ENCODE measurements around the gene CSRP3. TPM values are rescaled to one million over a fixed set of nuclear protein-coding genes. Genes with fewer than 3 reads are reported as not detected.

The CSRP3 gene
- total RNA-seq, 4 donors from 2014 or later = 0.19 TPM; not detected in 3

DNA sequence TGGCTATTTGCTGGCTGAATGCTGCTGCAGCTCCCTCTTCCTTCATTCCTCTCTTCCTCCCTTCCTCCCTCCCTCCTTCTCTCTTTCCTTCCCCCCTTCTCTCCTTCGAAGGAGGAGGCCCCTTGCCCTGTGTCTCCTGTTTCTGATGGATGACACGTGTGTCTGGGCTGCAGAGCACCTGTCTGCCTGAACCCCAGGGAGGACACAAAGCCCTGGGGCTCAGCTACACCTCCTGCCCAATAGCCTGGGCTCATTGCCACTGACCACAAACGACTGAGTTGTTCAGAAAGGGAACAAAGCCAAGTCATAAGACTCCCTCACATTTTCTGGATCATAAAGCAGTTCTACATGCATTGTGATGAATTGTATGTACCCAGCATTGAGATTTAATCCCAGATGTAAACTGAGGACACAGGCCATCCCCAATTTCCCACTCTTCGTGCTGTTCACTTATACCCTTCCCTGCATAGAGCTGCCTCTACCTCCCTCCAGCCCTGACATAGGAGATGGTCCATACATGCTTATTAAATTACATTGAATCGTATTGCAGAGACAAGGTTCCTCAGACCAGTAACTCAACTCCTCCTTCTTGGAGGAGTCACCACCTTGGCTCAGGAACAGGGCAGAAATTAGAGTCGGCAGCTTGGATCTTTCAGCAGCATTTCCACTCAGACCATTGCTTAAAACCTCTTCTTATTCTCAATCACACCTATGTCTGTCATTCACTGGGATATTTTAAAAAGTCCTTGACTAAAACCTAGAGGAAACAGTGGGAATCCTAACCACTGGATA, 1.2 kb downstream of the CSRP3 start:
- no peaks in the 10 kb centered on the region for H3K27me3 ChIP-seq
- H3K27ac ChIP-seq = no peak overlapping the region
- no peak for ATAC-seq
- H3K36me3 ChIP-seq = no peaks in the 10 kb centered on the region
- no peaks in the 10 kb centered on the region for H3K9me3 ChIP-seq
- 24 to 31% methylated on average over 3 to 6 of the region's 6 CpGs for WGBS, 2 donors (ENCODE audit: low coverage in 1 of 2)
- no peak overlapping the region for H3K4me3 ChIP-seq
- TF ChIP-seq CTCF (IDR thresholded peaks at IDR 0.05) (no peak), POLR2AphosphoS5 (IDR thresholded peaks at IDR 0.05) (no peak), POLR2A (IDR thresholded peaks at IDR 0.05) (no peak), EP300 (IDR thresholded peaks at IDR 0.05) (no peak)
- no peaks in the 10 kb centered on the region for H3K4me1 ChIP-seq

DNA sequence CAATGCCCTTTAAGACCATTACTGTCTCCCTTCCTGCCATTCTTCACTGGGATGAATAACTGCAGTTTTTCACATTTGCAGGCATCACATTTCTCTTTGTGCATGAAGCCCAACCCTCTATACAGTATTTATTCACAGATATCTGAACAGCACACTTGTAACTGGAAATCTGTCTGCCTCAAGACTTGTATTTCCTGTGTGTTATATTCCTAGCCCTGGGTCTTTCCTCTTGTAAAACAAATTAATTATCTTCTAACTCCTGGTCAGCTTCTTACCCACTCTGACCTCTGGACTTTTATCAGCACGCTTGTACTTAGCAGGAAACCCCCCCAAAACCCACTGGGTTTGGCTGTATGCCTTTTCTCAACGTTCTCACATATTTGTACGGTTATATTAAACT, 2.0 kb downstream of the CSRP3 start:
- Histone ChIP-seq H3K4me1 (no peaks in the 10 kb centered on the region), H3K4me3 (no peak overlapping the region), H3K9me3 (no peaks in the 10 kb centered on the region), H3K27me3 (no peaks in the 10 kb centered on the region), H3K36me3 (no peaks in the 10 kb centered on the region), H3K27ac (no peak overlapping the region)
- no peak for TF ChIP-seq EP300 (IDR thresholded peaks at IDR 0.05)
- TF ChIP-seq POLR2A (IDR thresholded peaks at IDR 0.05) = no peak
- TF ChIP-seq CTCF (IDR thresholded peaks at IDR 0.05) = no peak
- no peak for TF ChIP-seq POLR2AphosphoS5 (IDR thresholded peaks at IDR 0.05)
- WGBS, 2 donors (ENCODE audit: low coverage in 1 of 2) = 7% methylated on average over 3 of the region's 3 CpGs
- ATAC-seq = no peak

DNA sequence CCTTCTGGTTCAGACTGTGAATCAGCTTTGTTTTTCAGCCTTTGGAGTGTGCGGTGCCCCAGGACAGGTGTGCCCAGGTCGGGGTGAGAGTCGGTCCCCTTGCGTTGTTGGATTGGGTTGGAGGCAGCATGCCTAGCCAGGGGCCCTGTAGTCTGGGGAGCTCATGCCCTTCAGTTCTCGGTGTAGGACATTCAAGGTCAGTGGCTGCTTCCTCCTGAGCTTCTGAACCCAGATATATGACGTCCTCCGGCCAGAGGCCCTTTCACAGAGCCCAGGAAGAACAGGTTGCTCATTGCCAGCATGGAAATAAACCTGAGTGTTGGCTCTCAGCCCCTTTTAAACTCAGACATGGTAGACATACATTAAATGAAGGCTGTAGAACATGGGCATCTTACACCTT, 2.7 kb downstream of the CSRP3 start:
- no peaks in the 10 kb centered on the region for H3K27me3 ChIP-seq
- H3K4me3 ChIP-seq = no peak overlapping the region
- no peaks in the 10 kb centered on the region for H3K36me3 ChIP-seq
- TF ChIP-seq POLR2A (IDR thresholded peaks at IDR 0.05) = no peak
- no peak for TF ChIP-seq CTCF (IDR thresholded peaks at IDR 0.05)
- TF ChIP-seq POLR2AphosphoS5 (IDR thresholded peaks at IDR 0.05) = no peak
- TF ChIP-seq EP300 (IDR thresholded peaks at IDR 0.05) = no peak
- no peak overlapping the region for H3K27ac ChIP-seq
- WGBS, 2 donors (ENCODE audit: low coverage in 1 of 2) = 67% methylated on average over 3 of the region's 7 CpGs; no CpG with 5 or more reads in 1 of the 2 donors
- no peak for ATAC-seq
- no peaks in the 10 kb centered on the region for H3K9me3 ChIP-seq
- H3K4me1 ChIP-seq = no peaks in the 10 kb centered on the region

DNA sequence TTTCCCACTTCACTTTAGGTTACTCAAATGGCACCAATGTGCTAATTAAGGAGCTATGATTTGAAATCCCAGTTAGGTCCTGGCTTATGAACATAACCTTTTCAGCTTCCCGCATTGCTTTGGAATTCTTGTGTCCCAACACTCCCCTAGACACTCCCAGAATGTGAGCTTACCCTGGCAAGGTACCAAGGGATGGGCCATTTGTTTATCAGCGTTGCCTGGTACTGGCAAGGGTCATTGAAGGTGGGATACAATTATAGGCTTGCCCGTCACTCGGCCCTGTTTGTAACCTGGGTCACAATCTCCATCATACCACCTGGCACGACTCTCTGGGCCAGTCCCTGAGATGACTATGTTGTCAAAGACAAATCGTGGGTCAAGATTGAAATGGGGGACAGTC, 5.4 kb downstream of the CSRP3 start:
- TF ChIP-seq POLR2A (IDR thresholded peaks at IDR 0.05) (no peak), EP300 (IDR thresholded peaks at IDR 0.05) (no peak), POLR2AphosphoS5 (IDR thresholded peaks at IDR 0.05) (no peak), CTCF (IDR thresholded peaks at IDR 0.05) (no peak)
- Histone ChIP-seq H3K27ac (no peak overlapping the region), H3K36me3 (no peaks in the 10 kb centered on the region), H3K4me1 (no peaks in the 10 kb centered on the region), H3K9me3 (no peaks in the 10 kb centered on the region), H3K4me3 (no peak overlapping the region), H3K27me3 (no peaks in the 10 kb centered on the region)
- 75 to 88% methylated on average over 5 to 6 of the region's 6 CpGs for WGBS, 2 donors (ENCODE audit: low coverage in 1 of 2)
- ATAC-seq = no peak
